Measurements from ENCODE around the gene PIAS2.

Gene PIAS2

GRCh38 chr18:46910856-46911255 is 6.5 kb downstream of the PIAS2 start:
- TF ChIP-seq TAF1 (IDR thresholded peaks at IDR 0.05; ENCODE audit: low read depth, low read length) (no peak), SPI1 (IDR thresholded peaks at IDR 0.05; ENCODE audit: low read depth, low read length) (no peak), PAX5 (IDR thresholded peaks at IDR 0.05; ENCODE audit: insufficient read depth, low read length, severe bottlenecking) (no peak), POU2F2 (IDR thresholded peaks at IDR 0.05; ENCODE audit: low read depth, low read length) (no peak), POLR2A (IDR thresholded peaks at IDR 0.05; ENCODE audit: low read depth, low read length) (no peak), POLR2AphosphoS5 (IDR thresholded peaks at IDR 0.05; ENCODE audit: low read depth, low read length) (no peak)
- no peak for FAIRE-seq
- DNase-seq (ENCODE audit: insufficient read length, low spot score): no peak

GRCh38 chr18:46909497-46909896 is 7.8 kb downstream of the PIAS2 start:
- FAIRE-seq: no peak
- DNase-seq (ENCODE audit: insufficient read length, low spot score): no peak
- TF ChIP-seq PAX5 (IDR thresholded peaks at IDR 0.05; ENCODE audit: insufficient read depth, low read length, severe bottlenecking) (no peak), TAF1 (IDR thresholded peaks at IDR 0.05; ENCODE audit: low read depth, low read length) (no peak), POU2F2 (IDR thresholded peaks at IDR 0.05; ENCODE audit: low read depth, low read length) (no peak), SPI1 (IDR thresholded peaks at IDR 0.05; ENCODE audit: low read depth, low read length) (no peak), POLR2A (IDR thresholded peaks at IDR 0.05; ENCODE audit: low read depth, low read length) (no peak), POLR2AphosphoS5 (IDR thresholded peaks at IDR 0.05; ENCODE audit: low read depth, low read length) (no peak)

GRCh38 chr18:46903406-46903805 is 13.9 kb downstream of the PIAS2 start:
- no peak for FAIRE-seq

DNA sequence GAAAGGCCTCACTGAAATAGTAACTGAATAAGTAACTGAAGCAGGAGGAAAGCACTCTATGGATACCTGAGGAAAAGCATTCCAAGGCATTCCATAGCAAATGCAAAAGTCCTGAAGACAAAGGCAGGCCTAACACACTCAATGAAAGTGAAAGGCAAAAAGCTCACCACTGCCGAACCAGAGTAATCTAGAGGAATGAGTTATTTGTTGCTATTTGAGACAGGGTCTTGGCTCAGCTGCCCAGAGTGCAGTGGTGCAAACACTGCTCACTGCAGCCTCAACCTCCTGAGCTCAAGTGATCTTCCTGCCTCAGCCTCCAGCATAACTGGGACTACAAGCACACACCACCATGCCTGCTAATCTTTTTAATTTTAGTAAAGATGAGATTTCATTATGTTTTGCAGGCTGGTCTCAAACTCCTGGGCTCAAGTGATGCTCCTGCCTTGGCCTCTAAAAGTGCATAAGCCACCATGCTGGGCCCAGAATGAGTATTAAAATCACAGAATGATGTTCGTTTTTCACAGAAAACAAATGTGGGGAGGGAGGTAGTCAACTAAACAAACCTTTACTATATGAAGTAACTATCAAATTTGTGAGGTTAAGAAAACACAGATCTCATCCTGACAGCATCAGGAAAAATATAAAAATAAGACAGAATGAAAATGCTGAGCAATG is 17.9 kb downstream of the PIAS2 start:
- FAIRE-seq (peak; percentile 71), DNase-seq (ENCODE audit: insufficient read length, low spot score) (no peak)
- TF ChIP-seq PAX5 (IDR thresholded peaks at IDR 0.05; ENCODE audit: insufficient read depth, low read length, severe bottlenecking) (no peak), POLR2A (IDR thresholded peaks at IDR 0.05; ENCODE audit: low read depth, low read length) (no peak), SPI1 (IDR thresholded peaks at IDR 0.05; ENCODE audit: low read depth, low read length) (no peak), TAF1 (IDR thresholded peaks at IDR 0.05; ENCODE audit: low read depth, low read length) (no peak), POLR2AphosphoS5 (IDR thresholded peaks at IDR 0.05; ENCODE audit: low read depth, low read length) (no peak)

More at GRCh38 chr18:46903406-46903805, 13.9 kb downstream of the PIAS2 start:
- DNase-seq (ENCODE audit: insufficient read length, low spot score): no peak
- TF ChIP-seq SPI1 (IDR thresholded peaks at IDR 0.05; ENCODE audit: low read depth, low read length) (no peak), POLR2AphosphoS5 (IDR thresholded peaks at IDR 0.05; ENCODE audit: low read depth, low read length) (no peak), PAX5 (IDR thresholded peaks at IDR 0.05; ENCODE audit: insufficient read depth, low read length, severe bottlenecking) (no peak), POLR2A (IDR thresholded peaks at IDR 0.05; ENCODE audit: low read depth, low read length) (no peak), POU2F2 (IDR thresholded peaks at IDR 0.05; ENCODE audit: low read depth, low read length) (no peak), TAF1 (IDR thresholded peaks at IDR 0.05; ENCODE audit: low read depth, low read length) (no peak)

- FAIRE-seq (no peak), DNase-seq (ENCODE audit: insufficient read length, low spot score) (no peak)
- no peak for TF ChIP-seq POLR2A (IDR thresholded peaks at IDR 0.05; ENCODE audit: low read depth, low read length)
- no peak for TF ChIP-seq PAX5 (IDR thresholded peaks at IDR 0.05; ENCODE audit: insufficient read depth, low read length, severe bottlenecking)
- TF ChIP-seq POU2F2 (IDR thresholded peaks at IDR 0.05; ENCODE audit: low read depth, low read length): no peak
- TF ChIP-seq POLR2AphosphoS5 (IDR thresholded peaks at IDR 0.05; ENCODE audit: low read depth, low read length): no peak
- no peak for TF ChIP-seq TAF1 (IDR thresholded peaks at IDR 0.05; ENCODE audit: low read depth, low read length)
- TF ChIP-seq SPI1 (IDR thresholded peaks at IDR 0.05; ENCODE audit: low read depth, low read length): no peak
Measured at GRCh38 chr18:46894124-46894523, 23.2 kb downstream of the PIAS2 start.

- DNase-seq (ENCODE audit: insufficient read length, low spot score) (no peak), FAIRE-seq (no peak)
- no peak for TF ChIP-seq POLR2A (IDR thresholded peaks at IDR 0.05; ENCODE audit: low read depth, low read length)
- no peak for TF ChIP-seq POLR2AphosphoS5 (IDR thresholded peaks at IDR 0.05; ENCODE audit: low read depth, low read length)
- TF ChIP-seq SPI1 (IDR thresholded peaks at IDR 0.05; ENCODE audit: low read depth, low read length): no peak
- no peak for TF ChIP-seq PAX5 (IDR thresholded peaks at IDR 0.05; ENCODE audit: insufficient read depth, low read length, severe bottlenecking)
Measured at GRCh38 chr18:46893360-46893759, 23.9 kb downstream of the PIAS2 start.

GRCh38 chr18:46892842-46893241 is 24.5 kb downstream of the PIAS2 start:
- FAIRE-seq (peak; percentile 84), DNase-seq (ENCODE audit: insufficient read length, low spot score) (no peak)
- TF ChIP-seq PAX5 (IDR thresholded peaks at IDR 0.05; ENCODE audit: insufficient read depth, low read length, severe bottlenecking) (no peak), POLR2A (IDR thresholded peaks at IDR 0.05; ENCODE audit: low read depth, low read length) (no peak), SPI1 (IDR thresholded peaks at IDR 0.05; ENCODE audit: low read depth, low read length) (no peak), POU2F2 (IDR thresholded peaks at IDR 0.05; ENCODE audit: low read depth, low read length) (no peak), POLR2AphosphoS5 (IDR thresholded peaks at IDR 0.05; ENCODE audit: low read depth, low read length) (no peak), TAF1 (IDR thresholded peaks at IDR 0.05; ENCODE audit: low read depth, low read length) (no peak)

GRCh38 chr18:46891742-46892214 is 25.5 kb downstream of the PIAS2 start:
- FAIRE-seq (peak; percentile 87), DNase-seq (ENCODE audit: insufficient read length, low spot score) (peak; percentile 20)
- peak; percentile 66 for TF ChIP-seq SPI1 (IDR thresholded peaks at IDR 0.05; ENCODE audit: low read depth, low read length)
- no peak for TF ChIP-seq POLR2A (IDR thresholded peaks at IDR 0.05; ENCODE audit: low read depth, low read length)
- no peak for TF ChIP-seq POLR2AphosphoS5 (IDR thresholded peaks at IDR 0.05; ENCODE audit: low read depth, low read length)
- TF ChIP-seq POU2F2 (IDR thresholded peaks at IDR 0.05; ENCODE audit: low read depth, low read length): peak; percentile 85
- TF ChIP-seq TAF1 (IDR thresholded peaks at IDR 0.05; ENCODE audit: low read depth, low read length): no peak
- TF ChIP-seq PAX5 (IDR thresholded peaks at IDR 0.05; ENCODE audit: insufficient read depth, low read length, severe bottlenecking): no peak

DNA sequence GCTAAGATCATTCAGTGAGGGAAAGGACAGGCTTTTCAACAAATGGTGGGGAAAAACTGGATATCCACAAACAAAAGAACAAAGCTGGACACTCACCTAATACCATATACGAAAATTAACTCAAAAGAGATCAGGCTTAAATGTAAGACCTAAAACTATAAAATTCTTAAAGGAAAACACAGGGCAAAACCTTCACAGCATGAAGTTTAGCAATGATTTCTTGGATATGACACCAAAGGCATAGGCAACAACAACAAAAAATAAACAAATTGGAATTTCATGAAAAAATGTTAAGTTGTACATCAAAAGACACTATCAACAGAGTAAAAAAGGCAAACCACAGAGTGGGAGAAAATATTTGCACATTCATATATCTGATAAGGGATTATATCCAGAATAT is 28.3 kb downstream of the PIAS2 start:
- FAIRE-seq (no peak), DNase-seq (ENCODE audit: insufficient read length, low spot score) (no peak)
- no peak for TF ChIP-seq POLR2AphosphoS5 (IDR thresholded peaks at IDR 0.05; ENCODE audit: low read depth, low read length)
- TF ChIP-seq PAX5 (IDR thresholded peaks at IDR 0.05; ENCODE audit: insufficient read depth, low read length, severe bottlenecking): no peak
- TF ChIP-seq POU2F2 (IDR thresholded peaks at IDR 0.05; ENCODE audit: low read depth, low read length): no peak
- no peak for TF ChIP-seq TAF1 (IDR thresholded peaks at IDR 0.05; ENCODE audit: low read depth, low read length)
- TF ChIP-seq POLR2A (IDR thresholded peaks at IDR 0.05; ENCODE audit: low read depth, low read length): no peak
- TF ChIP-seq SPI1 (IDR thresholded peaks at IDR 0.05; ENCODE audit: low read depth, low read length): no peak

Data from GM12891 (cell line).